Measurements from ENCODE around the gene REN.

GRCh38 chr1:204106825-204107224, 59.3 kb downstream of the REN start:
- no peak for TF ChIP-seq POLR2AphosphoS5 (IDR thresholded peaks at IDR 0.05; ENCODE audit: low read depth, low read length)
- TF ChIP-seq SIN3A (IDR thresholded peaks at IDR 0.05; ENCODE audit: borderline replicate concordance, insufficient read depth, low read length): no peak
- TF ChIP-seq REST (IDR thresholded peaks at IDR 0.05; ENCODE audit: insufficient read depth in 1 of 2, low read depth in 2 of 2, low read length in 2 of 2): no peak
- TF ChIP-seq TAF1 (IDR thresholded peaks at IDR 0.05; ENCODE audit: borderline replicate concordance, insufficient read depth, low read length): no peak

Data from PFSK-1 (cell line).